Embryonic facial prominence (tissue), 1 donor: Measurements from ENCODE around the gene TMEM9B.
"Not testable (repeated sequence)": the region's sequence is repeated elsewhere in the genome, so short reads cannot be mapped to it uniquely, and the experiment has no call there.

ENCODE experiments used
- DNase-seq: peaks from one replicate; pipeline ENCODE4 v3.0.0-alpha.2; 2016; ENCODE audit errors: extremely low spot score

Gene TMEM9B

GRCh38 chr11:8973121-8973520 lies 8.9 kb upstream of the TMEM9B start:
- DNase-seq, result no peak

- DNase-seq, result no peak
These were observed 7.7 kb upstream of the TMEM9B start for GRCh38 chr11:8971924-8972316.

GRCh38 chr11:8971196-8971923 lies 7.1 kb upstream of the TMEM9B start:
- no peak for DNase-seq

- DNase-seq, result no peak
These were observed 2.9 kb upstream of the TMEM9B start for GRCh38 chr11:8967184-8967583.

- DNase-seq, result peak; percentile 50
These were observed 496 bp downstream of the TMEM9B start for GRCh38 chr11:8963569-8964323.

- DNase-seq, result no peak
These were observed 1.4 kb downstream of the TMEM9B start for GRCh38 chr11:8962841-8963240.

GRCh38 chr11:8961401-8961800 lies 2.8 kb downstream of the TMEM9B start:
- DNase-seq, result no peak

- no peak for DNase-seq
These were observed 4.6 kb downstream of the TMEM9B start for GRCh38 chr11:8959546-8960166.

- no peak for DNase-seq
These were observed 7.4 kb downstream of the TMEM9B start for GRCh38 chr11:8956860-8957259.

- no peak for DNase-seq
These were observed 15.4 kb downstream of the TMEM9B start for GRCh38 chr11:8948886-8949285.

GRCh38 chr11:8947230-8947943 lies 16.9 kb downstream of the TMEM9B start:
- DNase-seq, result no peak

GRCh38 chr11:8942518-8943066 lies 21.6 kb downstream of the TMEM9B start, which contains the start of gene ASCL3:
Gene ASCL3, minus strand, starts transcription at chr11:8943016. Its CDS starts 4,855 bp downstream, at chr11:8938161.
- no peak for DNase-seq

GRCh38 chr11:8941341-8942103 lies 22.7 kb downstream of the TMEM9B start:
- DNase-seq, result no peak

- DNase-seq, result no peak
These were observed 26.6 kb downstream of the TMEM9B start for GRCh38 chr11:8937659-8938058.

GRCh38 chr11:8937159-8937558 lies 27.1 kb downstream of the TMEM9B start:
- no peak for DNase-seq

- DNase-seq, result not testable (repeated sequence)
These were observed 28.5 kb downstream of the TMEM9B start for GRCh38 chr11:8935789-8936188.

GRCh38 chr11:8934742-8935488 lies 29.3 kb downstream of the TMEM9B start:
- no peak for DNase-seq

- no peak for DNase-seq
These were observed 30.3 kb downstream of the TMEM9B start for GRCh38 chr11:8933931-8934330.

GRCh38 chr11:8932564-8933180 lies 31.6 kb downstream of the TMEM9B start, which contains the start of gene C11orf16:
Gene C11orf16, minus strand, starts transcription at chr11:8932947. Its CDS starts 639 bp downstream, at chr11:8932308.
- no peak for DNase-seq
